GM23338 (cell line): ENCODE data around the gene XKR7. TPM values are rescaled to one million over a fixed set of nuclear protein-coding genes. Genes with fewer than 3 reads are reported as not detected.

Source experiments
- CREB1 ChIP-seq: fragments of 250-450 bp; sonication (Bioruptor Pico); IDR thresholded peaks from 2 replicates; pipeline ENCODE4 v1.5.0; 2020; ENCODE audit warnings: low read depth, mild to moderate bottlenecking, moderate library complexity
- CTCF ChIP-seq, 2 experiments: fragments of 200-600 bp in 1 of 2; sonication (generic) in 1 of 2; conservative IDR thresholded peaks; 2 replicates each; pipeline versions ENCODE4 v1.5.1 to v1.6.1; 2016 to 2017; ENCODE audit warnings: antibody characterized with exemption in 2 of 2, low read depth in 2 of 2, mild to moderate bottlenecking in 2 of 2, moderate library complexity in 1 of 2
- ETS1 ChIP-seq: IDR thresholded peaks from 2 replicates; pipeline ENCODE4 v1.6.1; 2016; ENCODE audit warnings: antibody characterized with exemption
- JUNB ChIP-seq: IDR thresholded peaks from one replicate; pipeline ENCODE4 v1.6.1; 2016; ENCODE audit warnings: antibody characterized with exemption; ENCODE audit not compliant: unreplicated experiment
- NANOG ChIP-seq: IDR thresholded peaks from 2 replicates; pipeline ENCODE4 v1.6.1; 2016; ENCODE audit warnings: antibody characterized with exemption, borderline replicate concordance
- POLR2AphosphoS5 ChIP-seq: IDR thresholded peaks from 2 replicates; pipeline ENCODE4 v1.6.1; 2016; ENCODE audit warnings: antibody characterized with exemption, low read depth
- STAT1 ChIP-seq: IDR thresholded peaks from one replicate; pipeline ENCODE4 v1.6.1; 2016; ENCODE audit warnings: antibody characterized with exemption; ENCODE audit not compliant: unreplicated experiment
- ZNF331 ChIP-seq: fragments of 250-450 bp; sonication (Bioruptor Pico); IDR thresholded peaks from 2 replicates; pipeline ENCODE4 v1.5.0; 2020; ENCODE audit warnings: low read depth, mild to moderate bottlenecking, moderate library complexity
- ZNF462 ChIP-seq: fragments of 250-450 bp; sonication (Bioruptor Pico); IDR thresholded peaks from 2 replicates; pipeline ENCODE4 v1.5.0; 2020; ENCODE audit warnings: mild to moderate bottlenecking, moderate library complexity
- polyA plus RNA-seq: library from polyadenylated mRNA; unstranded; fragments of >200 nt; fragmentation: Nextera tagmentation; extraction: Ambion mirVana; gene quantifications from 2 replicates; pipeline ENCODE4 v1.2.1, GENCODE V29; 2016
- total RNA-seq: library from RNA; depleted of rRNA; stranded (reverse); fragments of >200 nt; shearing (Covaris generic); gene quantifications from 2 replicates; pipeline ENCODE4 v1.2.3, GENCODE V29; 2014

Gene XKR7
- total and polyA plus RNA-seq, 2 experiments from 2014 or later, result 0.61 to 3.9 TPM

GRCh38 chr20:31969991-31970390 lies 2.0 kb downstream of the XKR7 start (continued):
- TF ChIP-seq ZNF462 (CRISPR knock-in tag) (no peak), CTCF (conservative IDR thresholded peaks at IDR 0.05; ENCODE audit: low read depth in 2 of 2) (no peak), STAT1 (no peak), ZNF331 (CRISPR knock-in tag) (no peak), ETS1 (no peak), NANOG (no peak), JUNB (no peak), CREB1 (CRISPR knock-in tag) (no peak), POLR2AphosphoS5 (no peak)
